BE2C (cell line): Measurements from ENCODE around the gene SHH. TPM values are rescaled to one million over a fixed set of nuclear protein-coding genes. Genes with fewer than 3 reads are reported as not detected.

Source experiments
- DNase-seq: peaks from one replicate; pipeline ENCODE4 v3.0.0-alpha.2; 2020
- H3K27me3 ChIP-seq: fragments of 250-450 bp; sonication (Bioruptor Pico); 2 replicates; pipeline ENCODE4 v1.5.1; 2020; ENCODE audit warnings: mild to moderate bottlenecking
- H3K36me3 ChIP-seq: fragments of 250-450 bp; sonication (Bioruptor Pico); 2 replicates; pipeline ENCODE4 v1.5.1; 2020; ENCODE audit warnings: mild to moderate bottlenecking
- H3K4me1 ChIP-seq: fragments of 250-450 bp; sonication (Bioruptor Pico); 2 replicates; pipeline ENCODE4 v1.5.1; 2020
- H3K4me3 ChIP-seq: 2 replicates; pipeline ENCODE4 v1.5.1; 2011; ENCODE audit warnings: low read depth, low read length
- H3K9me3 ChIP-seq: fragments of 250-450 bp; sonication (Bioruptor Pico); 2 replicates; pipeline ENCODE4 v1.5.1; 2020
- polyA plus RNA-seq: library from polyadenylated mRNA; unstranded; fragments of >200 nt; gene quantifications from one replicate; pipeline ENCODE4 v1.2.1, GENCODE V29; 2012; ENCODE audit warnings: low read depth, missing spikeins; ENCODE audit not compliant: insufficient read length, insufficient read depth
- TF ChIP-seq, protein P1 (sequence below): IDR thresholded peaks from 2 replicates; pipeline ENCODE4 v1.5.1; 2012; ENCODE audit warnings: mild to moderate bottlenecking, low read depth, low read length

Gene SHH
- not detected for polyA plus RNA-seq

GRCh38 chr7:155811895-155812761 lies at the start of gene SHH:
Gene SHH (minus strand): TSS chr7:155812463. CDS start chr7:155812122, 341 bp downstream.
- no peak within 1 kb of the TSS for H3K4me3 ChIP-seq
- H3K9me3 ChIP-seq: no peaks in the 10 kb centered on the region
- no peak for DNase-seq
- H3K27me3 ChIP-seq: peaks cover 73% of the 10 kb centered on the region
- no peaks in the 10 kb centered on the region for H3K4me1 ChIP-seq
- TF ChIP-seq, protein P1, sequence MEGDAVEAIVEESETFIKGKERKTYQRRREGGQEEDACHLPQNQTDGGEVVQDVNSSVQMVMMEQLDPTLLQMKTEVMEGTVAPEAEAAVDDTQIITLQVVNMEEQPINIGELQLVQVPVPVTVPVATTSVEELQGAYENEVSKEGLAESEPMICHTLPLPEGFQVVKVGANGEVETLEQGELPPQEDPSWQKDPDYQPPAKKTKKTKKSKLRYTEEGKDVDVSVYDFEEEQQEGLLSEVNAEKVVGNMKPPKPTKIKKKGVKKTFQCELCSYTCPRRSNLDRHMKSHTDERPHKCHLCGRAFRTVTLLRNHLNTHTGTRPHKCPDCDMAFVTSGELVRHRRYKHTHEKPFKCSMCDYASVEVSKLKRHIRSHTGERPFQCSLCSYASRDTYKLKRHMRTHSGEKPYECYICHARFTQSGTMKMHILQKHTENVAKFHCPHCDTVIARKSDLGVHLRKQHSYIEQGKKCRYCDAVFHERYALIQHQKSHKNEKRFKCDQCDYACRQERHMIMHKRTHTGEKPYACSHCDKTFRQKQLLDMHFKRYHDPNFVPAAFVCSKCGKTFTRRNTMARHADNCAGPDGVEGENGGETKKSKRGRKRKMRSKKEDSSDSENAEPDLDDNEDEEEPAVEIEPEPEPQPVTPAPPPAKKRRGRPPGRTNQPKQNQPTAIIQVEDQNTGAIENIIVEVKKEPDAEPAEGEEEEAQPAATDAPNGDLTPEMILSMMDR: no peak
- H3K36me3 ChIP-seq: no peaks in the 10 kb centered on the region

- H3K4me1 ChIP-seq: no peaks in the 10 kb centered on the region
- peaks cover 5% of the 10 kb centered on the region; the same call in 1 of the 2 replicates for H3K27me3 ChIP-seq
- TF ChIP-seq, protein P1: no peak
- H3K4me3 ChIP-seq: no peak overlapping the region
- H3K9me3 ChIP-seq: no peaks in the 10 kb centered on the region
- H3K36me3 ChIP-seq: no peaks in the 10 kb centered on the region
- no peak for DNase-seq
These were observed 49.2 kb upstream of the SHH start for GRCh38 chr7:155861480-155861868.

DNA sequence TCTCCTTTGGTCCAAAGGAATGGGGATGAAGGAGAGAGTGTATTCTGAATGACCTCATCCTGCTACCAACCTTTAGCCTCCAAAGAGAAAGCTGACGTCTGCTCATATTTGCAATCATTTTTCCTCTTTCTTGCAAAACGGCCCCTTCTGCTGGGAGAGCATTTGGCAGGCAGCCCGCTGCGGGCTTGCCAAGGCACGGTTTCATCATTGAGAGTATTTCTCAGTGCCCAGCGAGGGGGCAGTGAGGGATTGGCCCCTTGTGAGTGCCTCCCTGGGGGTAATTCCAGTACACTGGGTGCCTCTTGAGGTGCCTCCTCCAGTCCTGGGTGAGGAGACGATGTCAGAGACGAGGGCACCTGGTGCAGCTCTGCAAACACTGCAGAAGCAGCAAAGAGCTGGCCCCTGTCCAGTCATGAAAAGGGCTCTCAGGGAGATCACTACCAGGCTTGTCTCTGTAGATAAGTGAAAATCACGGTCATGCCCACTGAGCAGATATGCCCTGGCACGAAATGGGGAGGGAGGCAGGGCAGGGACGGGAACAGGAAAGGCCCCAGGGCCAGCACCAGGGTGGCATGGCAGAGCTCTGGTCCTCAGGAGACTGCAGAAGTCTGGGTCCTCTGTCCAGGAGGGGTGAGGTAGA lies 48.7 kb upstream of the SHH start:
- Histone ChIP-seq H3K36me3 (no peaks in the 10 kb centered on the region), H3K4me3 (no peak overlapping the region), H3K27me3 (peaks cover 5% of the 10 kb centered on the region; the same call in 1 of the 2 replicates), H3K4me1 (no peaks in the 10 kb centered on the region), H3K9me3 (no peaks in the 10 kb centered on the region)
- no peak for DNase-seq
- TF ChIP-seq, protein P1: no peak

- no peaks in the 10 kb centered on the region for H3K4me1 ChIP-seq
- H3K27me3 ChIP-seq: peaks cover 5% of the 10 kb centered on the region; the same call in 1 of the 2 replicates
- no peak overlapping the region for H3K4me3 ChIP-seq
- H3K36me3 ChIP-seq: no peaks in the 10 kb centered on the region
- TF ChIP-seq, protein P1: no peak
- no peak for DNase-seq
- no peaks in the 10 kb centered on the region for H3K9me3 ChIP-seq
These were observed 48.2 kb upstream of the SHH start for GRCh38 chr7:155860461-155860839.

DNA sequence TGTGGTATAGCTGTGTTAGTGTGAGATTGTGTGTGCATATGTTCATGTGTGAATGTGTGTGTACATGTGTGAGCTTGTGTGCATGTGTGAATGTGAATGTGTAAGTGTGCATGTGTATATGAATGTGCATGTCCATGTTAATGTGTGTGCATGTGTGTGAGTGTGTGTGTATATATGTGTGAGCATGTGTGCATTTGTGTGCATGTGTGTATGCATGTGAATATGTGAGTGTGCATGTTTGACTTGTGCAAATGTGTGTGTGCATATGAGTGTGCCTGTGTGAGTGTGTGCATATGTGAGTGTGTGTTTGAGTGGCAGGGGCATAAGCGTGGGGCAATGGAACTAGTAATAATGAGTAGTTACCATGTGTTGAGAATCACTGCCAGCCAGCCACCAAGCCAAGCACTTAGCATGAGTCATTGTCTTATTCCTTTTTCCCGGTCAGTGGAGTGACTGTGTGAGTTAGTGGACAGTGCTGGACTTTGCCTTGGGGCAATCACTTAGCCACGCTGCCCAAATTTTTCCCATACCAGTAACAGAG lies 46.3 kb upstream of the SHH start:
- TF ChIP-seq, protein P1: no peak
- no peaks in the 10 kb centered on the region for H3K27me3 ChIP-seq
- no peaks in the 10 kb centered on the region for H3K36me3 ChIP-seq
- DNase-seq: no peak
- H3K4me1 ChIP-seq: no peaks in the 10 kb centered on the region
- H3K9me3 ChIP-seq: no peaks in the 10 kb centered on the region
- H3K4me3 ChIP-seq: no peak overlapping the region
